ENCODE data around the gene MAP4K1.

Gene MAP4K1

DNA sequence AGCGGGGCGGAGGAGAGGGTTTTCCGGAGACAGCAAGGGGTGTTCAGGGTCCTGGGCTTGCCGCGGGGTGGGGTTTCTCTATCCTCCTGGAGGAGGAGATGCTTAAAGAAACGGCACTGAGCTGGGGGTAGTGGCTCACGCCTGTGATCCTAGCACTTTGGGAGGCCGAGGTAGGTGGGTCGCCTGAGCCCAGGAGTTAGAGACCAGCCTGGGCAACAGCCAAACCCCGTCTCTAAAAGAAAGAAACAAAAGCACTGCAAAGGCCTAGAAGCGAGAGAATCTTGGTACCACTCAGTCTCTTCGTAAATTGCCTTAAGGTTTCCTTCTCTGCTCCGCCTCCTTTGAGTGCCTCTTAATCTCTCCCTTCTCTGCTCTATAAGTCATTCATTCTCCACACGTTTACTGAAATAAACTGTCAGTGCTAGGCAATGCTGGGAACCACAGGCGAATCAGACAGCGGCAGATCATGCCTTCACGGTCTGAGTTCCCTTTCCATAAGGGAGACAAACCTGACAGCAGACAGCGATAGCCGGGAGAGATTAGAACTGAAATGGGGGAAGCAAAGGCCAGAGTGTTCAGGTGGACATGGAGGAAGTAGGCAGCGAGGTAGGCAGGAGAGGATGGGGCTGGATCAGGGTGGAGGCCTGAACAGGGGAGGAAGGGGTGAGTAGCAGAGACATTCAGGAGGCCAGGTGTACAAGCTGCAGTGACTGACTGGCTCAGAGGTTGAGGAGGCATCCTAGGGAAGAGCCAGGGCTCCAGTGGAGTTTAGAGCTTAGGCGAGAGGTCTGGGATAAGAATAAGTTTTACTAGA, 1.8 kb upstream of the MAP4K1 start:
- DNase-seq (ENCODE audit: low read depth): no peak
- TF ChIP-seq, protein P1, sequence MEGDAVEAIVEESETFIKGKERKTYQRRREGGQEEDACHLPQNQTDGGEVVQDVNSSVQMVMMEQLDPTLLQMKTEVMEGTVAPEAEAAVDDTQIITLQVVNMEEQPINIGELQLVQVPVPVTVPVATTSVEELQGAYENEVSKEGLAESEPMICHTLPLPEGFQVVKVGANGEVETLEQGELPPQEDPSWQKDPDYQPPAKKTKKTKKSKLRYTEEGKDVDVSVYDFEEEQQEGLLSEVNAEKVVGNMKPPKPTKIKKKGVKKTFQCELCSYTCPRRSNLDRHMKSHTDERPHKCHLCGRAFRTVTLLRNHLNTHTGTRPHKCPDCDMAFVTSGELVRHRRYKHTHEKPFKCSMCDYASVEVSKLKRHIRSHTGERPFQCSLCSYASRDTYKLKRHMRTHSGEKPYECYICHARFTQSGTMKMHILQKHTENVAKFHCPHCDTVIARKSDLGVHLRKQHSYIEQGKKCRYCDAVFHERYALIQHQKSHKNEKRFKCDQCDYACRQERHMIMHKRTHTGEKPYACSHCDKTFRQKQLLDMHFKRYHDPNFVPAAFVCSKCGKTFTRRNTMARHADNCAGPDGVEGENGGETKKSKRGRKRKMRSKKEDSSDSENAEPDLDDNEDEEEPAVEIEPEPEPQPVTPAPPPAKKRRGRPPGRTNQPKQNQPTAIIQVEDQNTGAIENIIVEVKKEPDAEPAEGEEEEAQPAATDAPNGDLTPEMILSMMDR (conservative IDR thresholded peaks at IDR 0.05; ENCODE audit: low read depth, low read length): no peak

DNA sequence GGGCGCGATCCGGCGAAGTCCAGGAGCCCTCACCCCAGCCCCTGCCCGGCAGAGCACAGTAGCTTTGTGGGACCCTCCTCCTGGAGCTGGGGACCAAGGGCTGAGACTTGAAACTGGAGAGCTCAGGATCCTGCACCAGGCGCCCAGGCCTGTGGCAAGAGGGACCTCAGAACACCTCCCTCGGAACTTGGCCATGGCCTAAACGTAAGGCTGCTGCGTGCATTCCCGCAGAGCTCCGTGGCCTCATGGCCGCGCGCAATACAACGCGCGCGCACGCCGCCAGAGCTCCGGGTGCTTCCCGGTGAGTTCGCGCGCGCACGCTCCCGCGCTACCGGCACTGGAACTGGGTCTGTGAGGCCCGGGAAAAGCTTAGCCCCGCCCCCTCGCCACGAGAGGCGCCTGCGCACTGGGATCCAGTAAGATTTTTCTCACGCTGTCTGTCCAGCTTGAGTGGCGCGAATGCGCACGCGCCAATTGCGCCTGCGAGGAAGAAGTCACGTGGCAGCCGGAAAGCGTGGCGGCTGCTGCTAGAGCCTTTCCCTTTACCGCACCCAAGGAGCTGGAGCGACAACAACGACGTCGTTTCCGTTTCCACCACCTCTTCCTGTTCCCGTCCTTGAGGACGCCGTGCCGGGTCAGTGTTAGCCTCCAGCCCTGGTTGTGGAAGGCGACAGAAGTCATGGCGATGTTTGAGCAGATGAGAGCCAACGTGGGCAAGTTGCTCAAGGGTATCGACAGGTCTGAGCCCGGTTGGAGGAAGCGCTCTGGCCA, 1.0 kb upstream of the MAP4K1 start, which contains the start of gene EIF3K:
TSS of gene EIF3K (plus strand) at position 599 of the 771 bp plus-strand sequence. CDS start at position 680, 81 bp downstream.
- H3K4me3 ChIP-seq (ENCODE audit: low read depth, low read length): peak within 1 kb of the TSS; percentile 99
- DNase-seq (ENCODE audit: low read depth): peak; percentile 99
- TF ChIP-seq, protein P1 (conservative IDR thresholded peaks at IDR 0.05; ENCODE audit: low read depth, low read length): no peak

More for the DNA sequence above, 1.8 kb upstream of the MAP4K1 start:
- H3K4me3 ChIP-seq (ENCODE audit: low read depth, low read length): peak overlapping the region; percentile 99

DNA sequence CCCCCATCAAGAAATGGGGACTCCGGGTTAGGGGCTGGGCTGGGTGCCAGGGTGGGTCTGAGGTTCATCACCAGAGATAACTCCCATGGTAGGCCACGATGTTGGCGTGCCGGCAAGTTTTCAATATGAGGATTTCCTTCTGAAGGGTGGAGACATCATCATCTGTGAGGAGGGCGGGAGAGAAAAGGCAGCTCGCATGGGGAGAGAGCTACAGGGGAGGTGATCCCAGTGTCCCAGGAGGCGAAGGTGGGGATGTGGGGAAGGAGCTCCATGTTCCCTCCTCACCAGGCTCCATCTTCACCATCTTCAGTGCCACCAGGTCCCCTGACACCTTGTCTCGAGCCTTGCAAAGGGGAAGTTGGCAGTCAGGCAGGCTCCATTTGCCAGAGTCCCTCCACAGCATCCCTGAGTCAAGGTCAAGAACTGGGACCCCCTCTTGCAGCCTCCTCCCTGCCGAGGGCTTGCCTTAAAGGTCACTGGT, 430 bp downstream of the MAP4K1 start:
- TF ChIP-seq, protein P1 (conservative IDR thresholded peaks at IDR 0.05; ENCODE audit: low read depth, low read length): no peak
- no peak overlapping the region for H3K4me3 ChIP-seq (ENCODE audit: low read depth, low read length)

DNA sequence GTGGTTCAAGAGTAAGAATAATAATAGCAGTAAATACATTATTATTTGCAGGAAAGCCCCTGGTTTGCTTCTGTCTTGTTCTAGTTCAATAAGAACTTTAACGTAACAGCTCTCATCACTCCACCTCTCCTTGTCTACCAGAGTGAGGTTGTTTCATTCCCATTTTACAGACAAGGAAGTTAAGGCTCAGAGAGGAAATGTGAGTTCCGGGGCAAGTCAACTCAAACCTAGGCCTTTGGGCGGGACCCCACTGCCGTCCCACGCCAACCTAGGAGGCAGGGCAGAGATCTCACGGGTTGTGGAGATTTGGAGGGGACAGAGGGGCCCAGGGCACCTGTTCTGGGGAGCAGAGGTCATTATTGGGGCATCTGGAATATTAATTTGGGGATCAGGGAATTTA, 1.5 kb downstream of the MAP4K1 start:
- no peak for DNase-seq (ENCODE audit: low read depth)
- TF ChIP-seq, protein P1 (conservative IDR thresholded peaks at IDR 0.05; ENCODE audit: low read depth, low read length): no peak
- no peak overlapping the region for H3K4me3 ChIP-seq (ENCODE audit: low read depth, low read length)

More for the DNA sequence above, 430 bp downstream of the MAP4K1 start:
- DNase-seq (ENCODE audit: low read depth): no peak

DNA sequence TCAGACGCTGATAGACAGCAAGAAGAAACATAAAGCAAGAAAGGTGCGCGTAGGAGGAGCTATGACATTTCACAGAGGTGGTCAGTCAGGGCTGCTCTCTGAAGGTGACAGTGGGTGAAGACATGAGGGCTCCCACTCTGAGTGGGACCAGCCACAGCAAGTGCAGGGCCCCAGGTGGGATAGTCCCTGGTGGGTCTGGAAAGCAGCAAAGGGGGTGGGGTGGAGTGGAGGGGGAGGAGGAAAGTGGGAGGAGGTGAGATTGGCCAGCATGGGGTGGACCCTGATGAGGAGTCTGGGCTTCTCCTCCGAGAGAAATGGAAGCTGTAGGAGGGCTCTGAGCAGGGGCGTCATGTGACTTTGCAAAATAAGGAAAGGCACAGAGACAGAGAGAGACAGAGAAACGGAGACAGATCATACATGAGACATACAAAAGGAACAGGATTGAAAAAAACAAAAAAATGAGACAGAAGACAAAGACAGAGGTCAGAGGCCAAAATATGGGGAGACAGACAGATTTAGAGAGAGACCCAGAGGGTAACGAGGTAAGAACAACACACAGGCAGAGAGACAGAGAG, 2.7 kb downstream of the MAP4K1 start:
- no peak overlapping the region for H3K4me3 ChIP-seq (ENCODE audit: low read depth, low read length)
- TF ChIP-seq, protein P1 (conservative IDR thresholded peaks at IDR 0.05; ENCODE audit: low read depth, low read length): no peak
- DNase-seq (ENCODE audit: low read depth): no peak

DNA sequence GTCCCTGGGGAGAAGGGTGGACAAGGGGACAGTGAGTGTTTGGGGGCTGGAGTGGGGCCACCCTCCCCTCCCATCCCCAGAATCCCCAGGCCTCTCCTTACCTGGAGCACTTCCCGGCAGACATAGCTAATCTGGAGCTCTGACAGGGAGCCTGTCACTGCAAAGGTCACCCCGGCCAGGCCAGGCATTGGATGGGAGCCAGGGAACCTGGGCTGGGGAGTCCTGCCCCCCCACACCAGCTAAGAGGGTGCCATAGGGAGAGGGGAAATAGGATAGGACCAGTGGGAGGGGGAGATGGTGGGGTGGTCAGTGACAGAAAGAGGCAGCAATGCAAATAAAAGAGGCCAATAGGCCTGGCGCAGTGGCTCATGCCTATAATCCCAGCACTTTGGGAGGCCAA, 3.5 kb downstream of the MAP4K1 start:
- DNase-seq (ENCODE audit: low read depth): no peak
- TF ChIP-seq, protein P1 (conservative IDR thresholded peaks at IDR 0.05; ENCODE audit: low read depth, low read length): no peak
- no peak overlapping the region for H3K4me3 ChIP-seq (ENCODE audit: low read depth, low read length)

All from choroid plexus epithelial cell (primary cell).